ENCODE data around the gene PSEN2.
"Not testable (repeated sequence)": the region's sequence is repeated elsewhere in the genome, so short reads cannot be mapped to it uniquely, and the experiment has no call there.

The PSEN2 gene

GRCh38 chr1:226870401-226871279 is at the start of gene PSEN2:
Gene PSEN2 (plus strand): TSS chr1:226870616. CDS start chr1:226881908, 11,292 bp downstream.
- DNase-seq = peak; percentile 75

DNA sequence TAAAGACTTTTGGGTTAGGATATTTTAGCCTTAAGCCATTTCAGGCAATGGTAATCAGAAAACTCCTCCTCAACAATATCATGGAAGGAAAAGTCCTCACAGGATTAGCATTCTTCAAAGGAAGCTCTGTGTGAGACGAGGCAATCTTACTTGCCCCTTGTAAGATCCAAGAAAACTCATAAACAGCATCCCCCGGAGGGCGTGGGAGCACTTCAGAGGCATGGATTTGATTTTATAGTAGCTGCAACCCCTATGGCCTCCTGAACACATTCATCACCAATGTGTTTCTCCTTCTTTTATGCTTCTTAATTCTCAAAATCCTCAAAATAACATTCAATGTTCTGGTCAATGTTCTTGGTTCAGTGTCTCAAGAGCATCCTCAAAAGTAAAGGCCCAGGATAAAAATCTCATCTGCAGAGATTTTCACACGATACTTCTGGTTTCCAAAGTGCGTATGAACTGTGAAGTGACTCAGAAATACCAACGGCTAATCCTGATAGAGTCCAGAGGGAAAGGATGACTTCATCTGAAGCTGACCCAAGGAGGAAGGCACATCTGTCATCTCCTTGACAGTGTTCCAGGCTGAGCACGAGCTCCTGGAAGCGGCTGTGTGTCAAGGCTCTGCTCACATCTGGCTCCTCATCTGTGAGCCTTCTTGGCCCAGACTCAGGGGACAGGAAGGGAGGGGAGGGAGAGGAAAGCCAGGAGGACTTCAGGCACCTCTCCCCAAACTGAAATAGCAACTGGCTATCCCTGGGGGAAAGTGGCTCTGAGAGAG is 49.3 kb upstream of the PSEN2 start:
- DNase-seq = no peak

- DNase-seq = peak; percentile 84
Observed at GRCh38 chr1:226821719-226822085, 48.7 kb upstream of the PSEN2 start.

DNA sequence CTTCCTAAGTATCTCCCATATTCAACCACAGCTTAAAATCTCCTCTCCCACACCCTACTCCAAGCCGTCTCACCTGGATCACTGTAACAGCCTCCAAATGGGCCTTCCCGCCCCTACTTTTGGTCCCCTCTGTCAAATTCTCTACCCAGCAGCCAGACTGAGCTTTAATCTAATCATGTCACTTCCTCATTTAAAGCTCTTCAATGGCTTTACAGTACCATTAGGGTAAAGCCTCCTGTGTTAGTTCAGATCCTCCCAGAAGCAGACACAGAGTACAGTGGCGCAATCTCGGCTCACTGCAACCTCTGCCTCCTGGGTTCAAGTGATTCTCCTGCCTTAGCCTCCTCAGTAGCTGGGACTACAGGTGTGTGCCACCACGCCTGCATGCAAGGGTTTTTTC is 46.8 kb upstream of the PSEN2 start:
- no peak for DNase-seq

DNA sequence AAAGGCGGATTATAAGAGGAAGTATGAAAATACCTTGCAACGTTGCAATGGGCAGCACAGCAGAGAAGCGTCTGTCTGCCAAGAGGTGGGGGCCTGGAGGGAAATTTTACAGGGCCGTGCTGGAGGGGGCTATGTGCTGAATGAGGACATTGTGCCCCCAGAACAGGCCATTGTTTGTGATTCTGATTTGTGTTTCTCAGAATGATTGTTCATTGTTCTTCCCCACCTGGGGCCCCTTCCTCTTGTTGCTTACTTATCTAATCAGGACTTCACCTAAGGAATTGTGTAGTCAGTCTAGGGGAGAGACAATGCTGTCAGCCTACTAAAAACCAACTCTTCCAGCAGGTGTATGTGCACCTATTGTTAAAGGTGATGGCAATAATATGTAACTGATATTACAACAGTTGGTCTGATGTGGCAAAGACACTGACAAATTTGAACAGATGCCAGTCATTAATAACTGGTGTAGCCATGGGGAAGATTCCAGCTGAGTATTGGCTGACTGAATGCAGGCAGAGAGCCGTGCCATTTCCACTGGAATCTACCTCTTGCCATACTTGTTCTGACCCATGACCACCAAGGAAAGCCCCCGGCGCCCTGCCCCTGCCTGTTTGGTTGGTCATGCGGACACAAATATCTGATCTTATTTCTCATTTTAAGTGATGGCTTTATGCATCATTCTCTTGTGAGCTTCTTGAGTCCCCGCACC is 45.2 kb upstream of the PSEN2 start:
- no peak for DNase-seq

GRCh38 chr1:226825746-226826100 is 44.7 kb upstream of the PSEN2 start:
- no peak for DNase-seq

DNA sequence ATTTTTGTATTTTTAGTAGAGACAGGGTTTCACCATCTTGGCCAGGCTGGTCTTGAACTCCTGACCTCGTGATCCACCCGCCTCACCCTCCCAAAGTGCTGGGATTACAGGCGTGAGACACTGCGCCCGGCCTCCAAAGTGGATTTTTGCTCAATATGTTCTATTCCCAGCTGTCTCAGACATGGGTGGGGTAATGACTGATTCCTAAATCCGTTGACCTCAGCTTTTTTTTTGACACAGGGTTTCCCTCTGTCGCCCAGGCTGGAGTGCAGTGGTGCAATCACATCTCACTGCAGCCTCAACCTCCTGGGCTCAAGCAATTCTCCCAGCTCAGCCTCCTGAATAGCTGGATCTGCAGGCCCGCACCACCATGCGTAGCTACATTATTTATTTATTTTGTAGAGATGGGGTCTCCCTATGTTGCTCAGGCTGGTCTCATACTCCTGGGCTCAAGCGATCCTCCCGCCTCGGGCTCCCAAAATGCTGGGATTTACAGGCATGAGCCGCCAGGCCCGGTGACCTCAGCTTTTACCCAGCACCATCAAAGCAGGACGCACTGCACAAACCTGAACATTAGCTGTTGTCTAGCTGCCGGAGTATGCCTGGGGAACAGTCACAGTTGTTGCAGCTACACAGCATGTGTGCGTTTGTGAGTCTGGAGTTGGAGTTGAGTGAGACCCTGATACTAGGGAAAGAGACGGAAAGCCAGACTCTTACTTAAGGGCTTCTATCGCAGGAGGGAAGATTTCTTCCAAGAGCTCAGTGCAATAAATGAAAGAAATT is 43.7 kb upstream of the PSEN2 start:
- DNase-seq = no peak

- no peak for DNase-seq
Observed at GRCh38 chr1:226827458-226827857, 43.0 kb upstream of the PSEN2 start.

GRCh38 chr1:226827968-226828513 is 42.4 kb upstream of the PSEN2 start:
- peak; percentile 82 for DNase-seq

- no peak for DNase-seq
Observed at GRCh38 chr1:226829105-226829504, 41.3 kb upstream of the PSEN2 start.

- DNase-seq = no peak
Observed at GRCh38 chr1:226831953-226832352, 38.5 kb upstream of the PSEN2 start.

DNA sequence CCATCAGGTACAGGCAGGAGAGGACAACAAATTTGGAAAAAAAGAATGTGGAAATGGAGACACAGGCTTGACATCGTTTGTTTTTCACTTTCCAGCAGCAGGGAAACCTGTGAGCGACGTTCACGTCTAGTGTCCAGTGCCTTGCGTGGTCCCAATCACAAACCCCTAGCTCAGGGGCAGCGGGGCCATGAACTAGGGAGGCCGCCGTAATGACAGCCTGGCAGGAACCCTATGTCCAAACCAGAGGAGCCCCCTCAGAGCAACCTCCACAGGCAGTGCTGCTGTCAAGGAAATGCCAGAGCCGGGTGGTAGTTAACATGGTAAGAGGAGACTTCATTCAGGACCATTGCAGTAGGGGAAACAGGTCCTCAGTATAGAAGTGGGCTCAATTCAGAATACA is 37.8 kb upstream of the PSEN2 start:
- DNase-seq = no peak

DNA sequence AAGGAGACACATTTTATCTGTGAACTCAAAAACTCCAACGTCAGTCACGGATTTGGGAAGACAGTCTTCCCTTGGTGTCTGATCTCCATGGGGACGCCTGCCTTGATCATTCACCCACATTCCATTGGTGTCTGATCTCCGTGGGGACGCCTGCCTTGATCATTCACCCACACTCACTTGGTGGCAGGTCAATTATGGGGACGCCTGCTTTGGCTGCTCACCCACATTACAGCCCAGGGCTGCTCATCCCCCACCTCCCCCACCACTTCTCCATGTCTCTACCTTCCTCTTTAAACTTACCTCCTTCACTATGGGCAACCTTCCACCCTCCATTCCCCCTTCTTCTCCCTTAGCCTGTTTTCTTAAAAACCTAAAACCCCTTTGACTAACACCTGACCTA is 36.2 kb upstream of the PSEN2 start:
- not testable (repeated sequence) for DNase-seq

DNA sequence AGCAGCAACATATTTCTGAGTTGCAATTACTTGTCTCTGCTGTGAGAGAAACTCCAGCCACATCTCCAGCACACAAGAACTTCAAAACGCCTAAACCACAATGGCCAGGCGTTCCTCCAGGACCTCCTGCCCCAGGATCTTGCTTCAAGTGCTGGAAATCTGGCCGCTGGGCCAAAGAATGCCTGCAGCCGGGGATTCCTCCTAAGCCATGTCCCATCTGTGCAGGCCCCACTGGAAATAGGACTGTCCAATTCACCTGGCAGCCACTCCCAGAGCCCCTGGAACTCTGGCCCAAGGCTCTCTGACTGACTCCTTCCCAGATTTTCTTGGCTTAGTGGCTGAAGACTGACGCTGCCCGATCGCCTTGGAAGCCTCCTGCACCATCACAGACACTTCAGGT is 35.0 kb upstream of the PSEN2 start:
- not testable (repeated sequence) for DNase-seq

DNA sequence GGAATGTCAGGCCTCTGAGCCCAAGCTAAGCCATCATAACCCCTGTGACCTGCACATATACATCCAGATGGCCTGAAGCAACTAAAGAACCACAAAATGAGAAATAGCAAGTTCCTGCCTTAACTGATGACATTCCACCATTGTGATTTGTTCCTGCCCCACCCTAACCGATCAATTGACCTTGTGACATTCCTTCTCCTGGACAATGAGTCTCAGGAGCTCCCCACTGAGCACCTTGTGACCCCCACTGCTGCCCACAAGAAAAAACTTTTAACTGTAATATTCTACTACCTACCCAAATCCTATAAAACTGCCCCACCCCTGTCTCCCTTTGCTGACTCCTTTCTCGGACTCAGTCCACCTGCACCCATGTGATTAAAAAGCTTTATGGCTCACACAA is 32.5 kb upstream of the PSEN2 start:
- DNase-seq = not testable (repeated sequence)

- no peak for DNase-seq
Observed at GRCh38 chr1:226838456-226838855, 32.0 kb upstream of the PSEN2 start.

- DNase-seq = no peak
Observed at GRCh38 chr1:226845624-226846023, 24.8 kb upstream of the PSEN2 start.

DNA sequence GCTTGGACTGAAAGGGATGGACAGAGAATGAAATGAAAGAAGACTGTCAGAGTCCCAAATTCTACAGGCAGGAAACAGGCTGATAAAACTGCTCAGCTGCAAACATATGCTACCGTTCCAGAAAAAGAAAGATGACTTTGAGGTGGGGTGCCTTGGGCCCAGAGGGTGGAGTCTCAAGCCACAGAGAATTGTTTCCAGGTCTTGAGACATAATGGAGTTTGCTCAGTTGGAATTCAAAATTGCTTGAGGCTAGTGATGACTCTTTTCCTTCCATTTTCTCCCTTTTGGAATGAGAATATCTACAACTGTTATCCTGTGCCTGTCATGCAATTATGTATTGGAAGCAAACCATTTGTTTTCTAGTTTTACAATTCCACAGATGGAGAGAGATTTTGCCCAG is 23.6 kb upstream of the PSEN2 start:
- DNase-seq = no peak

GRCh38 chr1:226854548-226854947 is 15.9 kb upstream of the PSEN2 start:
- DNase-seq = not testable (repeated sequence)

DNA sequence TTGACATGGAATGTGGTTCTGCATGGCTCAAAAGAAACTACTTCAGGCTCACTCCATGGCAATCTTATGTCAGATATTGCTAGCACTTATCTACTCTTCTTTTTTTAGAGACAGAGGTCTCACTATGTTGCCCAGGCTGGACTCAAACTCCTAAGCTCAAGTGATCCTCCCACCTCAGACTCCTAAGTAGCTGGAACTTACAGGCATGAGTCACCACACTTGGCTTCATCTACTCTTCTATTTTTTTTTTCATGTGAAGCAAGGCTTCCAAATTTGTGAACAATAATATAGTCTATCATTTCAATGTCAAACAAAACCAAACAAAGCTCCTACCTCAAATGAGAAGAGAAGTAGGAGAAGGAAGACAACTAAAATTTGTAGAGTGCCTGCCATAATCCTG is 7.5 kb upstream of the PSEN2 start:
- no peak for DNase-seq

DNA sequence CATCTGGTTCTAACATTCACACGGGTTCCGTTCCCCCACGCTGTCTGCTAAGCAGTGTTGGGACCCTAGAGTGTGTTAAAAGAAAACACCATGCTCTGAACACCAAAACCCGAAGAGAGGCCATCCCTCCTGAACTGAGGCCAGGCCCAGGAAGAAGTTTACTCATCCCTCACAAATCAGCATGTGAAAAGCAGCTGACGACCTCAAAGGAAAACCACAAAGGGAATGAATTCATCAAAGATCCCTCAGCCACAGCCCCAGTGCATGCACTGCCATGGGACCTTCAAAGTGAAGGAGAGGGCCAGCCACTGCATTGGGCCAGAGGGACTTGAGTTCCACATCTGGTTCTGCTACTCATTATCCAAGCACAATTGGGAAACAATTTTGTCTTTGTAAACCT is 7.0 kb upstream of the PSEN2 start:
- no peak for DNase-seq

GRCh38 chr1:226864311-226864710 is 6.1 kb upstream of the PSEN2 start:
- no peak for DNase-seq

- no peak for DNase-seq
Observed at GRCh38 chr1:226865590-226865989, 4.8 kb upstream of the PSEN2 start.
